Measurements from ENCODE around the gene KIF20A.

GRCh38 chr5:138132543-138132942, 46.4 kb upstream of the KIF20A start:
- TF ChIP-seq, protein P1, sequence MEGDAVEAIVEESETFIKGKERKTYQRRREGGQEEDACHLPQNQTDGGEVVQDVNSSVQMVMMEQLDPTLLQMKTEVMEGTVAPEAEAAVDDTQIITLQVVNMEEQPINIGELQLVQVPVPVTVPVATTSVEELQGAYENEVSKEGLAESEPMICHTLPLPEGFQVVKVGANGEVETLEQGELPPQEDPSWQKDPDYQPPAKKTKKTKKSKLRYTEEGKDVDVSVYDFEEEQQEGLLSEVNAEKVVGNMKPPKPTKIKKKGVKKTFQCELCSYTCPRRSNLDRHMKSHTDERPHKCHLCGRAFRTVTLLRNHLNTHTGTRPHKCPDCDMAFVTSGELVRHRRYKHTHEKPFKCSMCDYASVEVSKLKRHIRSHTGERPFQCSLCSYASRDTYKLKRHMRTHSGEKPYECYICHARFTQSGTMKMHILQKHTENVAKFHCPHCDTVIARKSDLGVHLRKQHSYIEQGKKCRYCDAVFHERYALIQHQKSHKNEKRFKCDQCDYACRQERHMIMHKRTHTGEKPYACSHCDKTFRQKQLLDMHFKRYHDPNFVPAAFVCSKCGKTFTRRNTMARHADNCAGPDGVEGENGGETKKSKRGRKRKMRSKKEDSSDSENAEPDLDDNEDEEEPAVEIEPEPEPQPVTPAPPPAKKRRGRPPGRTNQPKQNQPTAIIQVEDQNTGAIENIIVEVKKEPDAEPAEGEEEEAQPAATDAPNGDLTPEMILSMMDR (IDR thresholded peaks at IDR 0.05): no peak
- TF ChIP-seq POLR2A (IDR thresholded peaks at IDR 0.05): no peak
